ENCODE results near the gene PGM2L1. TPM values are rescaled to one million over a fixed set of nuclear protein-coding genes. Genes with fewer than 3 reads are reported as not detected.

PGM2L1 gene
- total RNA-seq, 3 donors from 2014 or later (not counting 1 experiment from before 2014, with no cell fraction given) = 4.4 to 8.0 (median 6.6) TPM

- peaks cover 35 to 41% of the 10 kb centered on the region in 2 donors for H3K27me3 Mint-ChIP-seq (ENCODE audit: low read depth in 2 of 2)
- ATAC-seq = no peak
These were observed 91.6 kb downstream of the PGM2L1 start for GRCh38 chr11:74306435-74307175.

GRCh38 chr11:74299015-74299414 is 99.2 kb downstream of the PGM2L1 start:
- no peaks in the 10 kb centered on the region for H3K9me3 Mint-ChIP-seq
- peaks cover 13 to 26% of the 10 kb centered on the region in 2 donors for H3K27me3 Mint-ChIP-seq (ENCODE audit: low read depth in 2 of 2)
- DNase-seq (no peak), ATAC-seq (no peak)
- intact Hi-C loops (cut with micrococcal nuclease) = no loop called here
- no peak for TF ChIP-seq CTCF (IDR thresholded peaks at IDR 0.05)
- no peaks in the 10 kb centered on the region for H3K4me1 Mint-ChIP-seq
- H3K27me3 ChIP-seq (ENCODE audit: control insufficient read depth, insufficient read depth, low read length) = peaks cover 2% of the 10 kb centered on the region
- no peak overlapping the region for H3K4me3 Mint-ChIP-seq
- no peaks in the 10 kb centered on the region for H3K4me1 ChIP-seq (ENCODE audit: control insufficient read depth, insufficient read depth, low read length)
- no peak overlapping the region for H3K27ac ChIP-seq (ENCODE audit: low read length)
- no peaks in the 10 kb centered on the region for H3K36me3 Mint-ChIP-seq
- no peak overlapping the region for H3K27ac Mint-ChIP-seq
- no peaks in the 10 kb centered on the region for H3K36me3 ChIP-seq (ENCODE audit: control insufficient read depth, insufficient read depth, low read length)
- no peak overlapping the region for H3K4me3 ChIP-seq (ENCODE audit: low read length)
- WGBS (ENCODE audit: insufficient coverage) = 88% methylated on average over 2 of the region's 3 CpGs
- H3K9me3 ChIP-seq (ENCODE audit: control insufficient read depth, insufficient read depth, low read length) = no peaks in the 10 kb centered on the region

More at GRCh38 chr11:74306435-74307175, 91.6 kb downstream of the PGM2L1 start:
- Mint-ChIP-seq H3K9me3 (no peaks in the 10 kb centered on the region), H3K4me1 (peaks cover under 1 to 7% of the 10 kb centered on the region in 2 donors), H3K4me3 (no peak overlapping the region), H3K36me3 (no peaks in the 10 kb centered on the region), H3K27ac (no peak overlapping the region)
- no peak for DNase-seq
- WGBS (ENCODE audit: insufficient coverage) = 40% methylated on average over 6 of the region's 8 CpGs
- peaks cover 6% of the 10 kb centered on the region for H3K4me1 ChIP-seq (ENCODE audit: control insufficient read depth, insufficient read depth, low read length)
- H3K27me3 ChIP-seq (ENCODE audit: control insufficient read depth, insufficient read depth, low read length) = peaks cover 18% of the 10 kb centered on the region
- H3K4me3 ChIP-seq (ENCODE audit: low read length) = no peak overlapping the region
- TF ChIP-seq CTCF (IDR thresholded peaks at IDR 0.05) = no peak
- intact Hi-C loops (cut with micrococcal nuclease) = no loop called here
- no peaks in the 10 kb centered on the region for H3K36me3 ChIP-seq (ENCODE audit: control insufficient read depth, insufficient read depth, low read length)
- H3K9me3 ChIP-seq (ENCODE audit: control insufficient read depth, insufficient read depth, low read length) = no peaks in the 10 kb centered on the region
- H3K27ac ChIP-seq (ENCODE audit: low read length) = no peak overlapping the region

GRCh38 chr11:74297484-74297883 is 100.7 kb downstream of the PGM2L1 start:
- no peak for TF ChIP-seq CTCF (IDR thresholded peaks at IDR 0.05)
- peaks cover 21 to 32% of the 10 kb centered on the region in 2 donors for H3K27me3 Mint-ChIP-seq (ENCODE audit: low read depth in 2 of 2)
- ATAC-seq (no peak), DNase-seq (no peak)
- Histone ChIP-seq H3K9me3 (ENCODE audit: control insufficient read depth, insufficient read depth, low read length) (no peaks in the 10 kb centered on the region), H3K4me3 (ENCODE audit: low read length) (no peak overlapping the region), H3K27me3 (ENCODE audit: control insufficient read depth, insufficient read depth, low read length) (peaks cover 2% of the 10 kb centered on the region), H3K27ac (ENCODE audit: low read length) (no peak overlapping the region), H3K36me3 (ENCODE audit: control insufficient read depth, insufficient read depth, low read length) (no peaks in the 10 kb centered on the region), H3K4me1 (ENCODE audit: control insufficient read depth, insufficient read depth, low read length) (no peaks in the 10 kb centered on the region)
- intact Hi-C loops (cut with micrococcal nuclease) = no loop called here
- no peak overlapping the region for H3K27ac Mint-ChIP-seq
- no peak overlapping the region for H3K4me3 Mint-ChIP-seq
- WGBS (ENCODE audit: insufficient coverage) = no CpG with 5 or more reads among the region's 1 CpG
- no peaks in the 10 kb centered on the region for H3K4me1 Mint-ChIP-seq
- no peaks in the 10 kb centered on the region for H3K9me3 Mint-ChIP-seq
- no peaks in the 10 kb centered on the region for H3K36me3 Mint-ChIP-seq

- H3K4me3 ChIP-seq (ENCODE audit: low read length) = no peak overlapping the region
- H3K9me3 ChIP-seq (ENCODE audit: control insufficient read depth, insufficient read depth, low read length) = no peaks in the 10 kb centered on the region
- Mint-ChIP-seq H3K4me1 (no peaks in the 10 kb centered on the region), H3K27ac (no peak overlapping the region), H3K9me3 (no peaks in the 10 kb centered on the region), H3K36me3 (no peaks in the 10 kb centered on the region), H3K4me3 (no peak overlapping the region), H3K27me3 (ENCODE audit: low read depth in 2 of 2) (peaks cover 19 to 23% of the 10 kb centered on the region in 2 donors)
- no peak for TF ChIP-seq CTCF (IDR thresholded peaks at IDR 0.05)
- intact Hi-C loops (cut with micrococcal nuclease) = no loop called here
- peak in 1 of 2 donors; percentile 27 for DNase-seq
- no peaks in the 10 kb centered on the region for H3K27me3 ChIP-seq (ENCODE audit: control insufficient read depth, insufficient read depth, low read length)
- ATAC-seq = no peak
- H3K27ac ChIP-seq (ENCODE audit: low read length) = no peak overlapping the region
- no peaks in the 10 kb centered on the region for H3K4me1 ChIP-seq (ENCODE audit: control insufficient read depth, insufficient read depth, low read length)
- 38% methylated on average over 2 of the region's 4 CpGs for WGBS (ENCODE audit: insufficient coverage)
- H3K36me3 ChIP-seq (ENCODE audit: control insufficient read depth, insufficient read depth, low read length) = no peaks in the 10 kb centered on the region
These were observed 109.3 kb downstream of the PGM2L1 start for GRCh38 chr11:74288911-74289310.

Measured in natural killer cell (primary cell).